ENCODE measurements around the gene EIF2B5. TPM values are rescaled to one million over a fixed set of nuclear protein-coding genes. Genes with fewer than 3 reads are reported as not detected.

The EIF2B5 gene
- polyA plus RNA-seq, 3 donors, result 22.7 to 50.0 (median 24.1) TPM

DNA sequence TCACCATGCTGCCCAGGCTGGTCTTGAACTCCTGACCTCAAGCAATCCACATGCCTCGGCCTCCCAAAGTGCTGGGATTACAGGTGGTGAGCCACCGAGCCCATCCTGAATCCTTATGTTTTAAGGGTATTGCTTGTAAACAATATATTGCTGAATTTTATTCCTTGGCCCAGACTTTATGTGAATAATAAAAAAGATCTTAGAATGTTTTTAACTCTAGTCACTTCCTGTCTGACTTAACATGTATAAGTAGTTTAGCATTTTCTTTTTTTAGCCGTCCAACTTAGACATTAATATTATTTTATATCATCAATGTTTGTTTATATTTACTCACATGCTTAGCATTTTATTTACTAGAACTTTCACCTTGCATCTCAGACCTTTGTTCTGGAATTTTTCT is 9.2 kb upstream of the EIF2B5 start:
- Mint-ChIP-seq H3K27ac (no peak overlapping the region), H3K9me3 (peaks cover 0 to 5% (median 0%) of the 10 kb centered on the region in 7 donors), H3K27me3 (ENCODE audit: low read depth in 3 of 3) (peaks cover 2 to 8% (median 5%) of the 10 kb centered on the region in 3 donors), H3K4me3 (no peak overlapping the region), H3K4me1 (peaks cover 4% of the 10 kb centered on the region), H3K36me3 (no peaks in the 10 kb centered on the region)
- no CpG with 5 or more reads among the region's 3 CpGs for WGBS (ENCODE audit: insufficient coverage)
- H3K27ac ChIP-seq (ENCODE audit: low read depth in 1 of 2, low read length in 2 of 2), result no peak overlapping the region
- no peaks in the 10 kb centered on the region for H3K4me1 ChIP-seq (ENCODE audit: control insufficient read depth in 1 of 2, insufficient read depth in 2 of 2, low read length in 2 of 2)
- no peak overlapping the region for H2AFZ ChIP-seq (ENCODE audit: insufficient read depth, low read depth, low read length, poor library complexity, severe bottlenecking)
- H3K4me3 ChIP-seq (replicated peaks in 1 of 3; ENCODE audit: low read depth in 2 of 3, low read length in 3 of 3), result no peak overlapping the region
- no peaks in the 10 kb centered on the region for H3K36me3 ChIP-seq (replicated peaks in 1 of 2; ENCODE audit: control insufficient read depth in 1 of 2, insufficient read depth in 2 of 2, low read length in 2 of 2)
- H4K20me1 ChIP-seq (ENCODE audit: insufficient read depth, low read length), result no peaks in the 10 kb centered on the region
- H3K4me2 ChIP-seq (replicated peaks; ENCODE audit: extremely low read depth, low read length, poor library complexity, severe bottlenecking), result no peak overlapping the region
- intact Hi-C loops (cut with micrococcal nuclease), result no loop called here
- H3K9ac ChIP-seq (ENCODE audit: insufficient read depth, low read length, poor library complexity, severe bottlenecking), result no peak overlapping the region
- TF ChIP-seq, protein P1, sequence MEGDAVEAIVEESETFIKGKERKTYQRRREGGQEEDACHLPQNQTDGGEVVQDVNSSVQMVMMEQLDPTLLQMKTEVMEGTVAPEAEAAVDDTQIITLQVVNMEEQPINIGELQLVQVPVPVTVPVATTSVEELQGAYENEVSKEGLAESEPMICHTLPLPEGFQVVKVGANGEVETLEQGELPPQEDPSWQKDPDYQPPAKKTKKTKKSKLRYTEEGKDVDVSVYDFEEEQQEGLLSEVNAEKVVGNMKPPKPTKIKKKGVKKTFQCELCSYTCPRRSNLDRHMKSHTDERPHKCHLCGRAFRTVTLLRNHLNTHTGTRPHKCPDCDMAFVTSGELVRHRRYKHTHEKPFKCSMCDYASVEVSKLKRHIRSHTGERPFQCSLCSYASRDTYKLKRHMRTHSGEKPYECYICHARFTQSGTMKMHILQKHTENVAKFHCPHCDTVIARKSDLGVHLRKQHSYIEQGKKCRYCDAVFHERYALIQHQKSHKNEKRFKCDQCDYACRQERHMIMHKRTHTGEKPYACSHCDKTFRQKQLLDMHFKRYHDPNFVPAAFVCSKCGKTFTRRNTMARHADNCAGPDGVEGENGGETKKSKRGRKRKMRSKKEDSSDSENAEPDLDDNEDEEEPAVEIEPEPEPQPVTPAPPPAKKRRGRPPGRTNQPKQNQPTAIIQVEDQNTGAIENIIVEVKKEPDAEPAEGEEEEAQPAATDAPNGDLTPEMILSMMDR (IDR thresholded peaks at IDR 0.05), result no peak
- no peaks in the 10 kb centered on the region for H3K27me3 ChIP-seq (ENCODE audit: control insufficient read depth in 2 of 2, insufficient read depth in 2 of 2, low read length in 2 of 2)
- DNase-seq, result no peak
- no peaks in the 10 kb centered on the region for H3K79me2 ChIP-seq (ENCODE audit: insufficient read depth, low read length)
- H3K9me3 ChIP-seq (replicated peaks in 1 of 2; ENCODE audit: control insufficient read depth in 1 of 2, insufficient read depth in 1 of 2, low read length in 2 of 2), result no peaks in the 10 kb centered on the region

DNA sequence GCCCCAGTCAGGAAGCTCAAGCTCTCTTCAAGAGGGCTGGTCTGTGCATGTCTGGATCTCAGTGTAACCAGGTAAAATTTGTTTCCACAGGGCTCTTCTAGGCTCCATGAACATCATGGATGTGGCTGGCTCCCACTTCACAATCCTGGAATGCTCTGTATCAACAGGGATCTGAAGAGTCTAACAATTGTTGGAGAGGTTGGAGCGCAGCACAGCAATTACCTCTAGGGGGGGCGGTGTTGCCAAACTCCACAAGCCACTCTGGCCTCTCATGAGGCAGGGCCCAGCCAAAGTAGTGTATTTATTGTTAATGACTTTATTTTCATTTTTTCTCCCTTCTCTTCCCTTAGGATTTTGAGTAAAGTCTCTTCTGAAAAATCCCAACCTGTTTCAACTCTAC is 6.1 kb upstream of the EIF2B5 start:
- no CpG with 5 or more reads among the region's 2 CpGs for WGBS (ENCODE audit: insufficient coverage)
- H4K20me1 ChIP-seq (ENCODE audit: insufficient read depth, low read length), result no peaks in the 10 kb centered on the region
- Mint-ChIP-seq H3K4me3 (no peak overlapping the region), H3K36me3 (no peaks in the 10 kb centered on the region), H3K9me3 (peaks cover 0 to 2% (median 0%) of the 10 kb centered on the region in 7 donors), H3K27ac (no peak overlapping the region), H3K4me1 (peaks cover 5% of the 10 kb centered on the region), H3K27me3 (ENCODE audit: low read depth in 3 of 3) (peaks cover 0 to 6% (median 0%) of the 10 kb centered on the region in 3 donors)
- H3K4me2 ChIP-seq (replicated peaks; ENCODE audit: extremely low read depth, low read length, poor library complexity, severe bottlenecking), result no peak overlapping the region
- H3K36me3 ChIP-seq (replicated peaks in 1 of 2; ENCODE audit: control insufficient read depth in 1 of 2, insufficient read depth in 2 of 2, low read length in 2 of 2), result no peaks in the 10 kb centered on the region
- intact Hi-C loops (cut with micrococcal nuclease), result no loop called here
- no peak for DNase-seq
- H3K79me2 ChIP-seq (ENCODE audit: insufficient read depth, low read length), result no peaks in the 10 kb centered on the region
- H3K9me3 ChIP-seq (replicated peaks in 1 of 2; ENCODE audit: control insufficient read depth in 1 of 2, insufficient read depth in 1 of 2, low read length in 2 of 2), result no peaks in the 10 kb centered on the region
- no peak overlapping the region for H3K9ac ChIP-seq (ENCODE audit: insufficient read depth, low read length, poor library complexity, severe bottlenecking)
- H2AFZ ChIP-seq (ENCODE audit: insufficient read depth, low read depth, low read length, poor library complexity, severe bottlenecking), result no peak overlapping the region
- no peaks in the 10 kb centered on the region for H3K27me3 ChIP-seq (ENCODE audit: control insufficient read depth in 2 of 2, insufficient read depth in 2 of 2, low read length in 2 of 2)
- H3K4me1 ChIP-seq (ENCODE audit: control insufficient read depth in 1 of 2, insufficient read depth in 2 of 2, low read length in 2 of 2), result peaks cover 6% of the 10 kb centered on the region in 2 donors
- H3K27ac ChIP-seq (ENCODE audit: low read depth in 1 of 2, low read length in 2 of 2), result no peak overlapping the region
- TF ChIP-seq, protein P1 (IDR thresholded peaks at IDR 0.05), result peak; percentile 12
- no peak overlapping the region for H3K4me3 ChIP-seq (replicated peaks in 1 of 3; ENCODE audit: low read depth in 2 of 3, low read length in 3 of 3)
